GM23338 (cell line): ENCODE results near the gene TFF1. TPM values are rescaled to one million over a fixed set of nuclear protein-coding genes. Genes with fewer than 3 reads are reported as not detected.

Experiments used
- ATAC-seq: fragments of 200-7000 bp; cut with Tn5 transposase; 3 replicates; pipeline ENCODE4 v1.9.1; 2020
- DNase-seq: peaks from one replicate; pipeline ENCODE4 v3.0.0-alpha.2; 2015; ENCODE audit warnings: low spot score
- H2AFZ ChIP-seq: fragments of 200-600 bp; sonication (generic); 2 replicates; pipeline ENCODE4 v1.8.0; 2016; ENCODE audit warnings: antibody characterized with exemption, mild to moderate bottlenecking, moderate library complexity
- H3F3A ChIP-seq: fragments of 200-600 bp; sonication (generic); replicated peaks from 2 replicates; pipeline ENCODE4 v1.8.0; 2017; ENCODE audit warnings: antibody characterized with exemption, mixed run types, low read depth
- H3K27ac ChIP-seq: fragments of 200-600 bp; sonication (generic); 2 replicates; pipeline ENCODE4 v1.6.1; 2016; ENCODE audit warnings: low read depth
- H3K27me3 ChIP-seq: fragments of 200-600 bp; sonication (generic); 2 replicates; pipeline ENCODE4 v1.8.0; 2016; ENCODE audit warnings: mild to moderate bottlenecking, mixed run types, moderate library complexity; ENCODE audit not compliant: insufficient read depth
- H3K36me3 ChIP-seq: fragments of 200-600 bp; sonication (generic); 2 replicates; pipeline ENCODE4 v1.8.0; 2016; ENCODE audit warnings: mild to moderate bottlenecking; ENCODE audit not compliant: insufficient read depth
- H3K4me1 ChIP-seq: fragments of 200-600 bp; sonication (generic); 2 replicates; pipeline ENCODE4 v1.8.0; 2016; ENCODE audit warnings: mild to moderate bottlenecking, moderate library complexity; ENCODE audit not compliant: insufficient read depth
- H3K4me2 ChIP-seq: fragments of 200-600 bp; sonication (generic); 2 replicates; pipeline ENCODE4 v1.7.1; 2017; ENCODE audit warnings: mixed run types
- H3K4me3 ChIP-seq: fragments of 200-600 bp; sonication (generic); 2 replicates; pipeline ENCODE4 v1.6.1; 2016; ENCODE audit warnings: mixed run types
- H3K79me2 ChIP-seq: fragments of 200-600 bp; sonication (generic); replicated peaks from 2 replicates; pipeline ENCODE4 v1.8.0; 2017; ENCODE audit warnings: mild to moderate bottlenecking; ENCODE audit not compliant: insufficient read depth
- H3K9me2 ChIP-seq: fragments of 200-600 bp; sonication (generic); 2 replicates; pipeline ENCODE4 v1.8.0; 2017; ENCODE audit not compliant: insufficient read depth
- H4K20me1 ChIP-seq: fragments of 200-600 bp; sonication (generic); replicated peaks from 2 replicates; pipeline ENCODE4 v1.8.0; 2017; ENCODE audit warnings: mild to moderate bottlenecking; ENCODE audit not compliant: insufficient read depth
- H3K27ac Mint-ChIP-seq: 2 replicates; pipeline ENCODE4 v1.8.0; 2020; ENCODE audit warnings: inconsistent platforms, mild to moderate bottlenecking, moderate library complexity, mixed read lengths
- H3K27me3 Mint-ChIP-seq: 3 replicates; pipeline ENCODE4 v1.8.0; 2022; ENCODE audit warnings: low read depth, mild to moderate bottlenecking, moderate library complexity, mixed read lengths, inconsistent platforms; ENCODE audit not compliant: insufficient read depth, poor library complexity
- H3K36me3 Mint-ChIP-seq: 3 replicates; pipeline ENCODE4 v1.8.0; 2021; ENCODE audit warnings: low read depth, mild to moderate bottlenecking, inconsistent platforms, moderate library complexity, mixed read lengths
- H3K4me1 Mint-ChIP-seq: 3 replicates; pipeline ENCODE4 v1.8.0; 2020; ENCODE audit warnings: mild to moderate bottlenecking, inconsistent platforms, mixed read lengths
- H3K4me3 Mint-ChIP-seq: 3 replicates; pipeline ENCODE4 v1.8.0; 2021; ENCODE audit warnings: moderate library complexity, mild to moderate bottlenecking, inconsistent platforms, mixed read lengths
- H3K9me3 Mint-ChIP-seq: 3 replicates; pipeline ENCODE4 v1.8.0; 2020; ENCODE audit warnings: moderate library complexity, mild to moderate bottlenecking, inconsistent platforms, mixed read lengths
- CREB1 ChIP-seq: fragments of 250-450 bp; sonication (Bioruptor Pico); IDR thresholded peaks from 2 replicates; pipeline ENCODE4 v1.5.0; 2020; ENCODE audit warnings: low read depth, mild to moderate bottlenecking, moderate library complexity
- EZH2 ChIP-seq: fragments of 200-600 bp; sonication (generic); IDR thresholded peaks from one replicate; pipeline ENCODE4 v1.8.0; 2017; ENCODE audit warnings: antibody characterized with exemption, mild to moderate bottlenecking, low read depth; ENCODE audit not compliant: unreplicated experiment
- EZH2phosphoT487 ChIP-seq: fragments of 200-600 bp; sonication (generic); IDR thresholded peaks from one replicate; pipeline ENCODE4 v1.8.1; 2018; ENCODE audit warnings: antibody characterized with exemption; ENCODE audit not compliant: unreplicated experiment
- JUNB ChIP-seq: IDR thresholded peaks from one replicate; pipeline ENCODE4 v1.6.1; 2016; ENCODE audit warnings: antibody characterized with exemption; ENCODE audit not compliant: unreplicated experiment
- NANOG ChIP-seq: IDR thresholded peaks from 2 replicates; pipeline ENCODE4 v1.6.1; 2016; ENCODE audit warnings: antibody characterized with exemption, borderline replicate concordance
- POLR2AphosphoS5 ChIP-seq: IDR thresholded peaks from 2 replicates; pipeline ENCODE4 v1.6.1; 2016; ENCODE audit warnings: antibody characterized with exemption, low read depth
- STAT1 ChIP-seq: IDR thresholded peaks from one replicate; pipeline ENCODE4 v1.6.1; 2016; ENCODE audit warnings: antibody characterized with exemption; ENCODE audit not compliant: unreplicated experiment
- ZNF114 ChIP-seq: fragments of 250-450 bp; sonication (Bioruptor Pico); IDR thresholded peaks from 2 replicates; pipeline ENCODE4 v1.5.0; 2020; ENCODE audit warnings: mild to moderate bottlenecking, moderate library complexity
- ZNF331 ChIP-seq: fragments of 250-450 bp; sonication (Bioruptor Pico); IDR thresholded peaks from 2 replicates; pipeline ENCODE4 v1.5.0; 2020; ENCODE audit warnings: low read depth, mild to moderate bottlenecking, moderate library complexity
- polyA plus RNA-seq: library from polyadenylated mRNA; unstranded; fragments of >200 nt; fragmentation: Nextera tagmentation; extraction: Ambion mirVana; gene quantifications from 2 replicates; pipeline ENCODE4 v1.2.1, GENCODE V29; 2016
- total RNA-seq: library from RNA; depleted of rRNA; stranded (reverse); fragments of >200 nt; shearing (Covaris generic); gene quantifications from 2 replicates; pipeline ENCODE4 v1.2.3, GENCODE V29; 2014
- TF ChIP-seq, protein P1 (sequence below): IDR thresholded peaks from one replicate; pipeline ENCODE4 v1.6.1; 2018; ENCODE audit warnings: antibody characterized with exemption; ENCODE audit not compliant: unreplicated experiment
- TF ChIP-seq, protein P2 (sequence below): IDR thresholded peaks from 2 replicates; pipeline ENCODE4 v1.6.1; 2016; ENCODE audit warnings: antibody characterized with exemption
- TF ChIP-seq, protein P3 (sequence below), 2 experiments: fragments of 200-600 bp in 1 of 2; sonication (generic) in 1 of 2; conservative IDR thresholded peaks; 2 replicates each; pipeline versions ENCODE4 v1.5.1 to v1.6.1; 2016 to 2017; ENCODE audit warnings: antibody characterized with exemption in 2 of 2, low read depth in 2 of 2, mild to moderate bottlenecking in 2 of 2, moderate library complexity in 1 of 2
- TF ChIP-seq, protein P4 (sequence below): fragments of 250-450 bp; sonication (Bioruptor Pico); IDR thresholded peaks from 2 replicates; pipeline ENCODE4 v1.5.0; 2020; ENCODE audit warnings: mild to moderate bottlenecking, moderate library complexity

The TFF1 gene
- total and polyA plus RNA-seq, 2 experiments from 2014 or later = not detected

DNA sequence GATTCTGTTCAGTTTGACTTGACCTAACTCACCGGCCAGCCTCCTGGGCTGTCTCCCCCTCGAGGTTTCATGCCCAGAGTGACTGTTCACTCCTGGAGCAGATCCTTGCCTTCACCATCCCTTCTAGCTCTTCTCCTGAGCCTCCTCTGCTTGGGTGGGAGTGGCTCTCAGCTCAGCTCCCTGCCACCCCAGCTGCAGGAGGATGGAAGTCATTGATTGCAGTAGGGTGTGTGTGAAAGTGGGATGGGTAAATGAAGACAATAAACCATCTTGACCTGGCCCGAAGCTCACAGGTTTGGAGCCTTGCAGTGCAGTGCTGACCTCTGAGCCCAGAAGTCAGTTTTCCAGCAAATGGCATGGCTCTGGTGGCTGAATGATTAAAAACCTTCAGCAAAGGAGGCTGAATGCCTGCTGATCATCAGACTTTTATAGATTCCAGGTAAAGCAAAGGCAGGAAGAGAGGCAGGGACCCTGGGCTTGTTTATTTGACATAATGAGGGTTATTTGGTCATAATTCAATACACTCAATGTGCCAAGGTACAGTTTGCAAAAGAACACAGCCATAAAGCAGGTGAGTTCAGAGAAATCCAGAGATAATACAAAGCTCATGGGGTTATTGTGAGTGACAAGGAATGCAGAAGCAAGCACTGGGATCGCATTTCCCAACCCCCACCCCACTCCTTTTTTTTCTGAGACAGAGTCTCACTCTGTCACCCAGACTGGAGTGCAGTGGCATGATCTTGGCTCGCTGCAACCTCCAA is 33.6 kb downstream of the TFF1 start:
- Histone ChIP-seq H3K36me3 (no peaks in the 10 kb centered on the region), H3K9me2 (no peaks in the 10 kb centered on the region), H3F3A (no peaks in the 10 kb centered on the region; the same call in 1 of the 2 replicates), H2AFZ (no peak overlapping the region), H3K4me1 (peaks cover 20% of the 10 kb centered on the region; the same call in 1 of the 2 replicates), H4K20me1 (no peaks in the 10 kb centered on the region), H3K27ac (no peak overlapping the region), H3K79me2 (no peaks in the 10 kb centered on the region), H3K4me3 (no peak overlapping the region), H3K4me2 (no peak overlapping the region), H3K27me3 (no peaks in the 10 kb centered on the region)
- Mint-ChIP-seq H3K9me3 (peaks cover 36% of the 10 kb centered on the region), H3K36me3 (peaks cover 29% of the 10 kb centered on the region), H3K4me1 (peaks cover 30% of the 10 kb centered on the region), H3K4me3 (no peak overlapping the region), H3K27me3 (peaks cover 3% of the 10 kb centered on the region), H3K27ac (no peak overlapping the region)
- TF ChIP-seq EZH2 (no peak), JUNB (no peak), ZNF331 (no peak), STAT1 (no peak), ZNF114 (CRISPR knock-in tag) (no peak), EZH2phosphoT487 (no peak), NANOG (no peak), POLR2AphosphoS5 (no peak), CREB1 (CRISPR knock-in tag) (no peak)
- TF ChIP-seq, protein P1, sequence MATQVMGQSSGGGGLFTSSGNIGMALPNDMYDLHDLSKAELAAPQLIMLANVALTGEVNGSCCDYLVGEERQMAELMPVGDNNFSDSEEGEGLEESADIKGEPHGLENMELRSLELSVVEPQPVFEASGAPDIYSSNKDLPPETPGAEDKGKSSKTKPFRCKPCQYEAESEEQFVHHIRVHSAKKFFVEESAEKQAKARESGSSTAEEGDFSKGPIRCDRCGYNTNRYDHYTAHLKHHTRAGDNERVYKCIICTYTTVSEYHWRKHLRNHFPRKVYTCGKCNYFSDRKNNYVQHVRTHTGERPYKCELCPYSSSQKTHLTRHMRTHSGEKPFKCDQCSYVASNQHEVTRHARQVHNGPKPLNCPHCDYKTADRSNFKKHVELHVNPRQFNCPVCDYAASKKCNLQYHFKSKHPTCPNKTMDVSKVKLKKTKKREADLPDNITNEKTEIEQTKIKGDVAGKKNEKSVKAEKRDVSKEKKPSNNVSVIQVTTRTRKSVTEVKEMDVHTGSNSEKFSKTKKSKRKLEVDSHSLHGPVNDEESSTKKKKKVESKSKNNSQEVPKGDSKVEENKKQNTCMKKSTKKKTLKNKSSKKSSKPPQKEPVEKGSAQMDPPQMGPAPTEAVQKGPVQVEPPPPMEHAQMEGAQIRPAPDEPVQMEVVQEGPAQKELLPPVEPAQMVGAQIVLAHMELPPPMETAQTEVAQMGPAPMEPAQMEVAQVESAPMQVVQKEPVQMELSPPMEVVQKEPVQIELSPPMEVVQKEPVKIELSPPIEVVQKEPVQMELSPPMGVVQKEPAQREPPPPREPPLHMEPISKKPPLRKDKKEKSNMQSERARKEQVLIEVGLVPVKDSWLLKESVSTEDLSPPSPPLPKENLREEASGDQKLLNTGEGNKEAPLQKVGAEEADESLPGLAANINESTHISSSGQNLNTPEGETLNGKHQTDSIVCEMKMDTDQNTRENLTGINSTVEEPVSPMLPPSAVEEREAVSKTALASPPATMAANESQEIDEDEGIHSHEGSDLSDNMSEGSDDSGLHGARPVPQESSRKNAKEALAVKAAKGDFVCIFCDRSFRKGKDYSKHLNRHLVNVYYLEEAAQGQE = no peak
- TF ChIP-seq, protein P2, sequence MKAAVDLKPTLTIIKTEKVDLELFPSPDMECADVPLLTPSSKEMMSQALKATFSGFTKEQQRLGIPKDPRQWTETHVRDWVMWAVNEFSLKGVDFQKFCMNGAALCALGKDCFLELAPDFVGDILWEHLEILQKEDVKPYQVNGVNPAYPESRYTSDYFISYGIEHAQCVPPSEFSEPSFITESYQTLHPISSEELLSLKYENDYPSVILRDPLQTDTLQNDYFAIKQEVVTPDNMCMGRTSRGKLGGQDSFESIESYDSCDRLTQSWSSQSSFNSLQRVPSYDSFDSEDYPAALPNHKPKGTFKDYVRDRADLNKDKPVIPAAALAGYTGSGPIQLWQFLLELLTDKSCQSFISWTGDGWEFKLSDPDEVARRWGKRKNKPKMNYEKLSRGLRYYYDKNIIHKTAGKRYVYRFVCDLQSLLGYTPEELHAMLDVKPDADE = no peak
- TF ChIP-seq, protein P3, sequence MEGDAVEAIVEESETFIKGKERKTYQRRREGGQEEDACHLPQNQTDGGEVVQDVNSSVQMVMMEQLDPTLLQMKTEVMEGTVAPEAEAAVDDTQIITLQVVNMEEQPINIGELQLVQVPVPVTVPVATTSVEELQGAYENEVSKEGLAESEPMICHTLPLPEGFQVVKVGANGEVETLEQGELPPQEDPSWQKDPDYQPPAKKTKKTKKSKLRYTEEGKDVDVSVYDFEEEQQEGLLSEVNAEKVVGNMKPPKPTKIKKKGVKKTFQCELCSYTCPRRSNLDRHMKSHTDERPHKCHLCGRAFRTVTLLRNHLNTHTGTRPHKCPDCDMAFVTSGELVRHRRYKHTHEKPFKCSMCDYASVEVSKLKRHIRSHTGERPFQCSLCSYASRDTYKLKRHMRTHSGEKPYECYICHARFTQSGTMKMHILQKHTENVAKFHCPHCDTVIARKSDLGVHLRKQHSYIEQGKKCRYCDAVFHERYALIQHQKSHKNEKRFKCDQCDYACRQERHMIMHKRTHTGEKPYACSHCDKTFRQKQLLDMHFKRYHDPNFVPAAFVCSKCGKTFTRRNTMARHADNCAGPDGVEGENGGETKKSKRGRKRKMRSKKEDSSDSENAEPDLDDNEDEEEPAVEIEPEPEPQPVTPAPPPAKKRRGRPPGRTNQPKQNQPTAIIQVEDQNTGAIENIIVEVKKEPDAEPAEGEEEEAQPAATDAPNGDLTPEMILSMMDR (conservative IDR thresholded peaks at IDR 0.05; ENCODE audit: low read depth in 2 of 2) = no peak
- TF ChIP-seq, protein P4, sequence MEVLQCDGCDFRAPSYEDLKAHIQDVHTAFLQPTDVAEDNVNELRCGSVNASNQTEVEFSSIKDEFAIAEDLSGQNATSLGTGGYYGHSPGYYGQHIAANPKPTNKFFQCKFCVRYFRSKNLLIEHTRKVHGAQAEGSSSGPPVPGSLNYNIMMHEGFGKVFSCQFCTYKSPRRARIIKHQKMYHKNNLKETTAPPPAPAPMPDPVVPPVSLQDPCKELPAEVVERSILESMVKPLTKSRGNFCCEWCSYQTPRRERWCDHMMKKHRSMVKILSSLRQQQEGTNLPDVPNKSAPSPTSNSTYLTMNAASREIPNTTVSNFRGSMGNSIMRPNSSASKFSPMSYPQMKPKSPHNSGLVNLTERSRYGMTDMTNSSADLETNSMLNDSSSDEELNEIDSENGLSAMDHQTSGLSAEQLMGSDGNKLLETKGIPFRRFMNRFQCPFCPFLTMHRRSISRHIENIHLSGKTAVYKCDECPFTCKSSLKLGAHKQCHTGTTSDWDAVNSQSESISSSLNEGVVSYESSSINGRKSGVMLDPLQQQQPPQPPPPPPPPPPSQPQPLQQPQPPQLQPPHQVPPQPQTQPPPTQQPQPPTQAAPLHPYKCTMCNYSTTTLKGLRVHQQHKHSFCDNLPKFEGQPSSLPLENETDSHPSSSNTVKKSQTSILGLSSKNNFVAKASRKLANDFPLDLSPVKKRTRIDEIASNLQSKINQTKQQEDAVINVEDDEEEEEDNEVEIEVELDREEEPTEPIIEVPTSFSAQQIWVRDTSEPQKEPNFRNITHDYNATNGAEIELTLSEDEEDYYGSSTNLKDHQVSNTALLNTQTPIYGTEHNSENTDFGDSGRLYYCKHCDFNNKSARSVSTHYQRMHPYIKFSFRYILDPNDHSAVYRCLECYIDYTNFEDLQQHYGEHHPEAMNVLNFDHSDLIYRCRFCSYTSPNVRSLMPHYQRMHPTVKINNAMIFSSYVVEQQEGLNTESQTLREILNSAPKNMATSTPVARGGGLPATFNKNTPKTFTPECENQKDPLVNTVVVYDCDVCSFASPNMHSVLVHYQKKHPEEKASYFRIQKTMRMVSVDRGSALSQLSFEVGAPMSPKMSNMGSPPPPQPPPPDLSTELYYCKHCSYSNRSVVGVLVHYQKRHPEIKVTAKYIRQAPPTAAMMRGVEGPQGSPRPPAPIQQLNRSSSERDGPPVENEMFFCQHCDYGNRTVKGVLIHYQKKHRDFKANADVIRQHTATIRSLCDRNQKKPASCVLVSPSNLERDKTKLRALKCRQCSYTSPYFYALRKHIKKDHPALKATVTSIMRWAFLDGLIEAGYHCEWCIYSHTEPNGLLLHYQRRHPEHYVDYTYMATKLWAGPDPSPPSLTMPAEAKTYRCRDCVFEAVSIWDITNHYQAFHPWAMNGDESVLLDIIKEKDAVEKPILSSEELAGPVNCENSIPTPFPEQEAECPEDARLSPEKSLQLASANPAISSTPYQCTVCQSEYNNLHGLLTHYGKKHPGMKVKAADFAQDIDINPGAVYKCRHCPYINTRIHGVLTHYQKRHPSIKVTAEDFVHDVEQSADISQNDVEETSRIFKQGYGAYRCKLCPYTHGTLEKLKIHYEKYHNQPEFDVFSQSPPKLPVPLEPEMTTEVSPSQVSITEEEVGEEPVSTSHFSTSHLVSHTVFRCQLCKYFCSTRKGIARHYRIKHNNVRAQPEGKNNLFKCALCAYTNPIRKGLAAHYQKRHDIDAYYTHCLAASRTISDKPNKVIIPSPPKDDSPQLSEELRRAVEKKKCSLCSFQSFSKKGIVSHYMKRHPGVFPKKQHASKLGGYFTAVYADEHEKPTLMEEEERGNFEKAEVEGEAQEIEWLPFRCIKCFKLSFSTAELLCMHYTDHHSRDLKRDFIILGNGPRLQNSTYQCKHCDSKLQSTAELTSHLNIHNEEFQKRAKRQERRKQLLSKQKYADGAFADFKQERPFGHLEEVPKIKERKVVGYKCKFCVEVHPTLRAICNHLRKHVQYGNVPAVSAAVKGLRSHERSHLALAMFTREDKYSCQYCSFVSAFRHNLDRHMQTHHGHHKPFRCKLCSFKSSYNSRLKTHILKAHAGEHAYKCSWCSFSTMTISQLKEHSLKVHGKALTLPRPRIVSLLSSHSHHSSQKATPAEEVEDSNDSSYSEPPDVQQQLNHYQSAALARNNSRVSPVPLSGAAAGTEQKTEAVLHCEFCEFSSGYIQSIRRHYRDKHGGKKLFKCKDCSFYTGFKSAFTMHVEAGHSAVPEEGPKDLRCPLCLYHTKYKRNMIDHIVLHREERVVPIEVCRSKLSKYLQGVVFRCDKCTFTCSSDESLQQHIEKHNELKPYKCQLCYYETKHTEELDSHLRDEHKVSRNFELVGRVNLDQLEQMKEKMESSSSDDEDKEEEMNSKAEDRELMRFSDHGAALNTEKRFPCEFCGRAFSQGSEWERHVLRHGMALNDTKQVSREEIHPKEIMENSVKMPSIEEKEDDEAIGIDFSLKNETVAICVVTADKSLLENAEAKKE (CRISPR knock-in tag) = no peak
- ATAC-seq = no peak
- no peak for DNase-seq
